HepG2 (cell line): Measurements from ENCODE around the gene PIN4. TPM values are rescaled to one million over a fixed set of nuclear protein-coding genes. Genes with fewer than 3 reads are reported as not detected.

Experiments used
- ATAC-seq: fragments of 200-7000 bp; cut with Tn5 transposase; 3 replicates; pipeline ENCODE4 v1.9.1; 2020; ENCODE audit warnings: mild to moderate bottlenecking, moderate library complexity
- Bru-seq: library from RNA; stranded (reverse); fragments of 400-500 nt; gene quantifications from one replicate; lab custom pipeline; 2021; lab: Mats Ljungman, UMichigan
- BruChase-seq, 2 experiments: library from RNA; stranded (reverse); fragments of 400-500 nt; gene quantifications; one replicate each; lab custom pipeline; 2021; lab: Mats Ljungman, UMichigan
- BruUV-seq: library from RNA; stranded (reverse); fragments of 400-500 nt; replicated peaks from 2 replicates; lab custom pipeline; 2021; lab: Mats Ljungman, UMichigan
- CTCF ChIA-PET: fragments of 300-600 bp; formaldehyde crosslinking; extraction: SDS; loops from one replicate; lab custom pipeline; 2021; ENCODE audit warnings: low total read pairs, inconsistent platforms, low intra/inter-chr PET ratio; lab: Yijun Ruan, JAX
- POLR2A ChIA-PET: fragments of 350-600 bp; sonication (Branson Sonifier 250); formaldehyde crosslinking; loops from one replicate; lab custom pipeline; 2020; ENCODE audit warnings: antibody characterized with exemption, inconsistent platforms; lab: Yijun Ruan, JAX
- DNase-seq: peaks from one replicate; pipeline ENCODE4 v3.0.0-alpha.2; 2015; ENCODE audit warnings: low spot score
- FAIRE-seq: peaks from 3 replicates; lab custom pipeline; 2011; peaks lifted over from hg19 to GRCh38; lab: Jason Lieb, UNC
- H2AFZ ChIP-seq: one replicate; pipeline ENCODE4 v1.6.1; 2011; ENCODE audit warnings: low read length, inconsistent platforms
- H3K27ac ChIP-seq: fragments of 300-600 bp; 3 replicates; pipeline ENCODE4 v1.8.0; 2011; ENCODE audit warnings: mixed run types, mild to moderate bottlenecking, mixed read lengths, low read length, inconsistent platforms; ENCODE audit not compliant: insufficient read depth; ENCODE audit errors: extremely low read length
- H3K27me3 ChIP-seq, 2 experiments: fragments of 200-600 bp in 1 of 2; 2 replicates in 1 of 2; 3 replicates in 1 of 2; pipeline versions ENCODE4 v1.6.0 to v1.8.0; 2011; ENCODE audit warnings: low read length in 2 of 2, mild to moderate bottlenecking in 2 of 2, moderate library complexity in 2 of 2, inconsistent platforms in 1 of 2; ENCODE audit not compliant: insufficient read depth in 2 of 2, control insufficient read depth in 1 of 2
- H3K36me3 ChIP-seq, 2 experiments: fragments of 200-600 bp in 1 of 2; replicated peaks in 1 of 2; 2 replicates in 1 of 2; 3 replicates in 1 of 2; pipeline versions ENCODE4 v1.5.1 to v1.8.0; 2011; ENCODE audit warnings: low read length in 2 of 2, inconsistent platforms in 1 of 2; ENCODE audit not compliant: insufficient read depth in 2 of 2, control insufficient read depth in 1 of 2
- H3K4me1 ChIP-seq: 2 replicates; pipeline ENCODE4 v1.5.1; 2012; ENCODE audit warnings: low read length, inconsistent platforms; ENCODE audit not compliant: insufficient read depth
- H3K4me2 ChIP-seq: 2 replicates; pipeline ENCODE4 v1.6.0; 2011; ENCODE audit warnings: low read depth, low read length, inconsistent platforms
- H3K4me3 ChIP-seq, 3 experiments: fragments of 200-600 bp in 1 of 3; sonication (generic), shearing (Covaris generic) in 1 of 3; replicated peaks in 1 of 3; 2 replicates each; pipeline ENCODE4 v1.5.1; 2011 to 2016; ENCODE audit warnings: low read length in 3 of 3, inconsistent platforms in 2 of 3, low read depth in 2 of 3, mild to moderate bottlenecking in 2 of 3, control low read depth in 1 of 3, mixed read lengths in 1 of 3; ENCODE audit not compliant: insufficient read depth in 1 of 3
- H3K79me2 ChIP-seq: one replicate; pipeline ENCODE4 v1.6.1; 2011; ENCODE audit warnings: low read length, inconsistent platforms; ENCODE audit not compliant: insufficient read depth
- H3K9ac ChIP-seq: 2 replicates; pipeline ENCODE4 v1.6.0; 2011; ENCODE audit warnings: mild to moderate bottlenecking, low read depth, low read length, inconsistent platforms; ENCODE audit not compliant: insufficient read depth
- H3K9me3 ChIP-seq: 2 replicates; pipeline ENCODE4 v1.5.1; 2012; ENCODE audit warnings: mild to moderate bottlenecking, low read length
- H4K20me1 ChIP-seq: 2 replicates; pipeline ENCODE4 v1.6.0; 2011; ENCODE audit warnings: inconsistent platforms, mild to moderate bottlenecking, low read length, moderate library complexity; ENCODE audit not compliant: insufficient read depth
- AKAP8 ChIP-seq: sonication (generic); formaldehyde crosslinking; IDR thresholded peaks from 2 replicates; pipeline ENCODE4 v1.5.1; 2020; ENCODE audit warnings: mild to moderate bottlenecking, missing genetic modification reagents
- ELF3 ChIP-seq: IDR thresholded peaks from 2 replicates; pipeline ENCODE4 v1.6.1; 2016; ENCODE audit warnings: missing genetic modification reagents, missing compliant biosample characterization
- IRF9 ChIP-seq: sonication (generic); formaldehyde crosslinking; IDR thresholded peaks from 2 replicates; pipeline ENCODE4 v1.8.0; 2022; ENCODE audit warnings: missing genetic modification reagents, mild to moderate bottlenecking, borderline replicate concordance
- KDM4B ChIP-seq: sonication (generic); formaldehyde crosslinking; IDR thresholded peaks from 2 replicates; pipeline ENCODE4 v1.4.0; 2020; ENCODE audit warnings: missing genetic modification reagents
- NFYB ChIP-seq: sonication (generic); formaldehyde crosslinking; IDR thresholded peaks from 2 replicates; pipeline ENCODE4 v1.4.0; 2020; ENCODE audit warnings: missing genetic modification reagents
- POLR2AphosphoS2 ChIP-seq: IDR thresholded peaks from 2 replicates; pipeline ENCODE4 v1.6.1; 2011; ENCODE audit warnings: low read depth, low read length, improper control_type of control experiment
- SIN3A ChIP-seq: IDR thresholded peaks from 2 replicates; pipeline ENCODE4 v1.6.1; 2011; ENCODE audit warnings: low read depth, mild to moderate bottlenecking, control low read depth, low read length, borderline replicate concordance
- SOX13 ChIP-seq, 3 experiments: fragments of 450-650 bp in 1 of 3; sonication (generic) in 1 of 3; formaldehyde crosslinking in 1 of 3; IDR thresholded peaks in 2 of 3; conservative IDR thresholded peaks in 1 of 3; 2 replicates each; pipeline versions ENCODE4 v1.5.0 to v1.6.1; 2016 to 2020; ENCODE audit warnings: antibody characterized with exemption in 1 of 3, mild to moderate bottlenecking in 1 of 3, missing compliant biosample characterization in 1 of 3, missing genetic modification reagents in 1 of 3, moderate library complexity in 1 of 3
- SRF ChIP-seq: IDR thresholded peaks from 2 replicates; pipeline ENCODE4 v1.6.1; 2011; ENCODE audit warnings: mild to moderate bottlenecking, low read depth, low read length, moderate library complexity
- ZBTB20 ChIP-seq: sonication (generic); formaldehyde crosslinking; IDR thresholded peaks from 2 replicates; pipeline ENCODE4 v1.8.1; 2023; ENCODE audit warnings: missing genetic modification reagents, low read depth, mild to moderate bottlenecking, borderline replicate concordance
- ZNF780A ChIP-seq: sonication (generic); formaldehyde crosslinking; IDR thresholded peaks from 2 replicates; pipeline ENCODE4 v1.8.0; 2022; ENCODE audit warnings: mild to moderate bottlenecking, missing genetic modification reagents, moderate library complexity
- ZNF816 ChIP-seq: sonication (generic); formaldehyde crosslinking; IDR thresholded peaks from 2 replicates; pipeline ENCODE4 v1.8.0; 2022; ENCODE audit warnings: missing genetic modification reagents, mild to moderate bottlenecking, borderline replicate concordance
- ZNF878 ChIP-seq: sonication (generic); formaldehyde crosslinking; IDR thresholded peaks from 2 replicates; pipeline ENCODE4 v1.8.1; 2023; ENCODE audit warnings: mild to moderate bottlenecking, missing genetic modification reagents, moderate library complexity
- ZNF891 ChIP-seq: sonication (generic); formaldehyde crosslinking; IDR thresholded peaks from 2 replicates; pipeline ENCODE4 v1.5.0; 2020; ENCODE audit warnings: mild to moderate bottlenecking, missing genetic modification reagents
- WGBS: methylation state at CpG from one replicate; pipeline ENCODE4 v1.1.6; 2017; ENCODE audit warnings: low lambda C conversion rate; 5-methylcytosine and 5-hydroxymethylcytosine counted together
- in situ Hi-C: cut with HindIII; loops from 2 replicates; pipeline ENCODE4 v1.10.0; 2017; ENCODE audit warnings: low pct_unique_long_range_greater_than_20kb; ENCODE audit not compliant: extremely low pct_ligation_motif_present
- intact Hi-C: fragments of 100-400 bp; cut with micrococcal nuclease; formaldehyde crosslinking; loops from one replicate; pipeline ENCODE4 v1.10.0; 2022; ENCODE audit not compliant: unreplicated experiment
- long read RNA-seq, 2 experiments: library from RNA in 1 of 2; library from polyadenylated mRNA in 1 of 2; stranded (forward) in 1 of 2; unstranded in 1 of 2; transcript quantifications; one replicate each; pipeline ENCODE4 v2.0.0, GENCODE V29; 2019 to 2022
- polyA minus RNA-seq, 3 experiments: library from RNA; depleted of rRNA, polyadenylated mRNA; stranded (reverse); fragments of >200 nt; gene quantifications; 2 replicates each; pipeline ENCODE4 v1.2.3, GENCODE V29; 2011; ENCODE audit warnings: low replicate concordance in 1 of 3
- polyA plus RNA-seq, 8 experiments: library from polyadenylated mRNA; depleted of rRNA in 3 of 8; stranded (reverse) in 7 of 8; unstranded in 1 of 8; fragments of >200 nt; fragmentation: Illumina TruSeq in 4 of 8; extraction: Trizol in 4 of 8; gene quantifications; 2 replicates each; pipeline versions ENCODE4 v1.2.1 to v1.2.3, GENCODE V29; 2011 to 2016; ENCODE audit warnings: low read depth in 4 of 8, missing spikeins in 1 of 8, mixed read lengths in 1 of 8; ENCODE audit not compliant: insufficient read depth in 1 of 8
- total RNA-seq, 5 experiments: library from RNA; depleted of rRNA; stranded (reverse); fragments of >200 nt; fragmentation: Illumina TruSeq; extraction: Trizol; gene quantifications; 2 replicates each; pipeline ENCODE4 v1.2.3, GENCODE V29; 2016; ENCODE audit warnings: low read depth in 1 of 5

Gene PIN4
- total RNA-seq (2016; rRNA removed; fragmentation: Illumina TruSeq; extraction: Trizol): 29.5 and 43.2 TPM in 2 replicates
- total RNA-seq (2016; cell fraction: cytosol; rRNA removed; fragmentation: Illumina TruSeq; extraction: Trizol; ENCODE audit: low read depth): 10.7 and 11.2 TPM in 2 replicates
- 30.4 and 46.3 TPM in 2 replicates for total RNA-seq (2016; cell fraction: insoluble cytoplasmic fraction; rRNA removed; fragmentation: Illumina TruSeq; extraction: Trizol)
- 12.8 and 13.8 TPM in 2 replicates for total RNA-seq (2016; cell fraction: membrane; rRNA removed; fragmentation: Illumina TruSeq; extraction: Trizol)
- total RNA-seq (2016; cell fraction: nucleus; rRNA removed; fragmentation: Illumina TruSeq; extraction: Trizol): 15.0 and 15.2 TPM in 2 replicates
- polyA plus RNA-seq (2011; rRNA removed): 9.9 and 12.6 TPM in 2 replicates
- 4.8 and 7.0 TPM in 2 replicates for polyA plus RNA-seq (2011; cell fraction: cytosol; rRNA removed)
- polyA plus RNA-seq (2011; cell fraction: nucleus; rRNA removed): 2.0 and 6.0 TPM in 2 replicates
- 26.8 and 37.1 TPM in 2 replicates for polyA plus RNA-seq (2012)
- 16.6 and 17.5 TPM in 2 replicates for polyA plus RNA-seq (2016; cell fraction: cytosol; fragmentation: Illumina TruSeq; extraction: Trizol; ENCODE audit: low read depth)
- 70.9 and 79.1 TPM in 2 replicates for polyA plus RNA-seq (2016; cell fraction: insoluble cytoplasmic fraction; fragmentation: Illumina TruSeq; extraction: Trizol; ENCODE audit: low read depth)
- 17.8 and 21.6 TPM in 2 replicates for polyA plus RNA-seq (2016; cell fraction: membrane; fragmentation: Illumina TruSeq; extraction: Trizol; ENCODE audit: low read depth)
- 25.2 and 26.0 TPM in 2 replicates for polyA plus RNA-seq (2016; cell fraction: nucleus; fragmentation: Illumina TruSeq; extraction: Trizol; ENCODE audit: insufficient read depth, low read depth)
- polyA minus RNA-seq (2011; rRNA and poly(A)+ RNA removed; ENCODE audit: low replicate concordance): 1.4 and 2.5 TPM in 2 replicates
- polyA minus RNA-seq (2011; cell fraction: cytosol; rRNA and poly(A)+ RNA removed): 3.7 and 4.5 TPM in 2 replicates
- polyA minus RNA-seq (2011; cell fraction: nucleus; rRNA and poly(A)+ RNA removed): 12.4 and 15.5 TPM in 2 replicates
- percentile 59 among the genes with signal in this experiment for Bru-seq, nascent RNA
- BruChase-seq, experiment 1, labeled RNA remaining after a 6-hour chase: percentile 47 among the genes with signal in this experiment
- BruChase-seq, experiment 2, labeled RNA remaining after a 2-hour chase: percentile 63 among the genes with signal in this experiment
- long read RNA-seq, experiment 1, transcript PIN4-203 (4 exons, 1,321 nt): major isoform, 74 of 77 reads
- long read RNA-seq, experiment 1, partial matches to known transcripts: 2 of 77 reads
- long read RNA-seq, experiment 1, other reads (novel, unspliced or antisense): 1 of 77 reads
- long read RNA-seq, experiment 2, transcript PIN4-203 (4 exons, 1,321 nt): major isoform, 49 of 59 reads
- long read RNA-seq, experiment 2, partial matches to known transcripts: 2 of 59 reads
- long read RNA-seq, experiment 2, other reads (novel, unspliced or antisense): 8 of 59 reads

- peak within 1 kb of the TSS; percentile 88 for H3K27ac ChIP-seq
- peak; percentile 98 for ATAC-seq
- ChIA-PET POLR2A (interaction anchor here (0.7 to 1.6 kb wide), 6 partner anchors 8 to 390 kb away, joined by 3 to 8 read pairs (median 4); partner anchors contain the start of genes ERCC6L and RPS4X), CTCF (no interaction called here)
- H3K79me2 ChIP-seq: peaks cover 16% of the 10 kb centered on the region
- H4K20me1 ChIP-seq: no peaks in the 10 kb centered on the region
- intact Hi-C loops (loop anchor here (10.0 kb wide), 1 partner anchor 53 kb away; the partner anchor contains the start of gene ERCC6L), in situ Hi-C loops (no loop called here)
- H3K4me2 ChIP-seq: peak within 1 kb of the TSS; percentile 84
- FAIRE-seq: peak; percentile 79
- no peaks in the 10 kb centered on the region for H3K27me3 ChIP-seq
- peak within 1 kb of the TSS; percentile 83 to 86 (median 85) for H3K4me3 ChIP-seq
- DNase-seq: peak; percentile 95
- no TSS peak for BruUV-seq
- 3% methylated on average over 15 of the region's 46 CpGs for WGBS
- H3K9ac ChIP-seq: peak within 1 kb of the TSS; percentile 94
- no peaks in the 10 kb centered on the region for H3K9me3 ChIP-seq
- peak within 1 kb of the TSS; percentile 63 for H2AFZ ChIP-seq
- H3K4me1 ChIP-seq: peaks cover 13% of the 10 kb centered on the region
- no peaks in the 10 kb centered on the region; a peak in 1 of 5 replicates for H3K36me3 ChIP-seq
- TF ChIP-seq ELF3 (CRISPR knock-in tag): no peak
- peak; percentile 83 for TF ChIP-seq NFYB (CRISPR knock-in tag)
- TF ChIP-seq IRF9 (CRISPR knock-in tag): no peak
- TF ChIP-seq POLR2AphosphoS2: no peak
- TF ChIP-seq SIN3A: peak; percentile 68; the same call in 1 of the 2 replicates
- TF ChIP-seq ZNF891: no peak
- no peak for TF ChIP-seq ZBTB20 (CRISPR knock-in tag)
- no peak for TF ChIP-seq ZNF816 (CRISPR knock-in tag)
- TF ChIP-seq SOX13 (IDR thresholded peaks at IDR 0.05): no peak
- peak in 1 of 2 experiments; percentile 46; a peak in 1 of 4 replicates for TF ChIP-seq SOX13 (CRISPR knock-in tag; conservative IDR thresholded peaks at IDR 0.05 in 1 of 2, IDR thresholded peaks at IDR 0.05 in 1 of 2)
- TF ChIP-seq KDM4B: no peak
- TF ChIP-seq SRF: no peak
- TF ChIP-seq ZNF878 (CRISPR knock-in tag): no peak
- no peak for TF ChIP-seq AKAP8 (CRISPR knock-in tag)
- TF ChIP-seq ZNF780A (CRISPR knock-in tag): no peak
These were observed at the start of gene PIN4 for GRCh38 chrX:72181178-72182125. TSS of gene PIN4 (plus strand) at chrX:72181757. CDS start at chrX:72181786, 29 bp downstream.
